ENCODE measurements around the gene ZNF827. TPM values are rescaled to one million over a fixed set of nuclear protein-coding genes. Genes with fewer than 3 reads are reported as not detected.
A peak's percentile ranks its signal among the peaks of the same experiment; 100 is the strongest.

The ZNF827 gene
- total and polyA plus RNA-seq, 7 donors, result 1.8 to 37.7 (median 11.3) TPM

DNA sequence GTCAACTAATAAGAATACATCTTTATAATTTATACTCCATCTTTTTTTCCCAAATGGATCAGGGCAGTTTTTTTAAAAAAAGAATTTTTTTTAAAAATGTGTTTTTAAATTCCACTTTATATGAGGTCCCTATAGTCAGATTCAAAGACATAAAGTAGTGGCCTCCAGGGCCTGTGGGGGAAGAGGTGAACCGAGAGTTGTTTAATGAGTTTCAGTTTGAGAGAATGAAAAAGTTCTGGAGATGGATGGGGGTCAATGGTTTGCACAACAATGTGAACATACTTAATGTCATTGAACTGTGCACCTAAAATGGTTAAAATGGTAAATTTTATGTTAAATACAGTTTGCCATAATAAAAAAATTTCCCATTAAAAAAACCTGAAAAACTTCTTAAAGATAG, 53.8 kb downstream of the ZNF827 start:
- H3K36me3 ChIP-seq, result peaks cover 0 to 8% (median 0%) of the 10 kb centered on the region in 4 donors
- no peaks in the 10 kb centered on the region for H3K27me3 ChIP-seq
- DNase-seq, result no peak
- TF ChIP-seq POLR2A (IDR thresholded peaks at IDR 0.05) (no peak), POLR2AphosphoS5 (IDR thresholded peaks at IDR 0.05) (no peak), EP300 (IDR thresholded peaks at IDR 0.05) (no peak)
- TF ChIP-seq, protein P1, sequence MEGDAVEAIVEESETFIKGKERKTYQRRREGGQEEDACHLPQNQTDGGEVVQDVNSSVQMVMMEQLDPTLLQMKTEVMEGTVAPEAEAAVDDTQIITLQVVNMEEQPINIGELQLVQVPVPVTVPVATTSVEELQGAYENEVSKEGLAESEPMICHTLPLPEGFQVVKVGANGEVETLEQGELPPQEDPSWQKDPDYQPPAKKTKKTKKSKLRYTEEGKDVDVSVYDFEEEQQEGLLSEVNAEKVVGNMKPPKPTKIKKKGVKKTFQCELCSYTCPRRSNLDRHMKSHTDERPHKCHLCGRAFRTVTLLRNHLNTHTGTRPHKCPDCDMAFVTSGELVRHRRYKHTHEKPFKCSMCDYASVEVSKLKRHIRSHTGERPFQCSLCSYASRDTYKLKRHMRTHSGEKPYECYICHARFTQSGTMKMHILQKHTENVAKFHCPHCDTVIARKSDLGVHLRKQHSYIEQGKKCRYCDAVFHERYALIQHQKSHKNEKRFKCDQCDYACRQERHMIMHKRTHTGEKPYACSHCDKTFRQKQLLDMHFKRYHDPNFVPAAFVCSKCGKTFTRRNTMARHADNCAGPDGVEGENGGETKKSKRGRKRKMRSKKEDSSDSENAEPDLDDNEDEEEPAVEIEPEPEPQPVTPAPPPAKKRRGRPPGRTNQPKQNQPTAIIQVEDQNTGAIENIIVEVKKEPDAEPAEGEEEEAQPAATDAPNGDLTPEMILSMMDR (IDR thresholded peaks at IDR 0.05), result no peak
- whole genome bisulfite sequencing, 2 donors, result 90 to 96% methylated on average over 1 of the region's 1 CpG
- no peaks in the 10 kb centered on the region for H3K9me3 ChIP-seq
- H3K27ac ChIP-seq, result no peak overlapping the region
- H3K4me3 ChIP-seq, result no peak overlapping the region
- H3K4me1 ChIP-seq, result peaks cover 0 to 50% (median 40%) of the 10 kb centered on the region in 4 donors
- intact Hi-C loops (cut with DNase I), result loop anchor here (5.0 to 10.0 kb wide), 2 partner anchors 53 to 270 kb away; partner anchors contain the start of genes MMAA and ZNF827

DNA sequence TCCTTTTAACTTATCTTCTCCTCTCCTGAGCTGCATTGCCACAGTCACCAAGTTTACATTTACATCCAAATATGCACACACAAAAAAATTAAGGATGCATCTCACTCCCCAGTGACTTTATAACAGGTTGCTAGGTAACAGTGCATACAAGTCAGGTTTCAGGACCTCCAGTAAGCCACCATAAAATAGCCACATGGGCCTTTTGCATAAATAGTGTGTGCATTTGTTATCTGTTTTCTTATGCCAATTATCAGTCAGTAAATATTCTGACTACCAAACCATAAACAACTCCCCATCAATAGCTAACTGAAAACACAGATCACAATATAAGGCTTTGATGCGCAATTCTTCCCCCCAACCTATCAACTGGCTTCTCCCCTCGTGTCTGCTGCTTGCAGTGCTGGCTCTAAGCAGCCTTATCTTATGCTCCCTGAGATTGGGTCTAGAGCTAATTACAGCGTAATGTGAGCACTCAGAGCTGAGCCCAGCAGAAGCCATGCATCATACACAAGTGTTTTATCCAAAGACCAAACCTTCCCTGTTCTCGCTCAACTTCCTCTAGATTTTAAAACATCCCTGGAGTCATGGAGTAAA, 55.4 kb downstream of the ZNF827 start:
- peaks cover 0 to 60% (median 46%) of the 10 kb centered on the region in 4 donors for H3K4me1 ChIP-seq
- H3K27ac ChIP-seq, result no peak overlapping the region
- intact Hi-C loops (cut with DNase I), result loop anchor here (5.0 to 10.0 kb wide), 2 partner anchors 54 to 268 kb away; partner anchors contain the start of genes MMAA and ZNF827
- DNase-seq, result no peak
- no peaks in the 10 kb centered on the region for H3K27me3 ChIP-seq
- no peak overlapping the region for H3K4me3 ChIP-seq
- TF ChIP-seq, protein P1 (IDR thresholded peaks at IDR 0.05), result no peak
- no peak for TF ChIP-seq POLR2AphosphoS5 (IDR thresholded peaks at IDR 0.05)
- no peak for TF ChIP-seq EP300 (IDR thresholded peaks at IDR 0.05)
- no peak for TF ChIP-seq POLR2A (IDR thresholded peaks at IDR 0.05)
- H3K36me3 ChIP-seq, result peaks cover 0 to 8% (median 0%) of the 10 kb centered on the region in 4 donors
- WGBS, 2 donors, result 90 to 95% methylated on average over 4 of the region's 4 CpGs
- no peaks in the 10 kb centered on the region for H3K9me3 ChIP-seq

DNA sequence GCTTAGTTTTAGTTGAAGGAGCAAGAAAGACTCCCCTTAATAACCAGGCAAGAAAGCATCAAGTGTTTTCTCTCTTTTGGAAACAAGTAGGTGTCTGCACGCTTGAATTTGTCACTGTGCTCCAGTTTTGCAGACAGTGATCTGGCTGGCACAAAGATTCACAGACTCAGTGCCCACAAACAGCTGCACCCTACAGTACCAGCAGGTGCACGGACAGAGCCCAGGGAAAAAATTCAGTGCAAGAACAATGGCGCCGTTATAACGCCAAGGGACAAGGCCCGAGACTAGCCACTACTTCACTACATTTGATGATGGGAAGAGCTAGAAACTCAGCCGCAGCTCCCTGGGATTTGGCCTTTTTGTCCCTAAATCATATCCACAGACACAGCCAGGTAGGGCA, 56.0 kb downstream of the ZNF827 start:
- Histone ChIP-seq H3K36me3 (peaks cover 0 to 8% (median 0%) of the 10 kb centered on the region in 4 donors), H3K4me3 (no peak overlapping the region), H3K27me3 (no peaks in the 10 kb centered on the region), H3K9me3 (no peaks in the 10 kb centered on the region), H3K4me1 (peaks cover 0 to 57% (median 43%) of the 10 kb centered on the region in 4 donors), H3K27ac (no peak overlapping the region)
- intact Hi-C loops (cut with DNase I), result loop anchor here (5.0 to 10.0 kb wide), 2 partner anchors 55 to 268 kb away; partner anchors contain the start of genes MMAA and ZNF827
- DNase-seq, result no peak
- WGBS, 2 donors, result 81 to 89% methylated on average over 7 of the region's 7 CpGs
- no peak for TF ChIP-seq POLR2AphosphoS5 (IDR thresholded peaks at IDR 0.05)
- no peak for TF ChIP-seq POLR2A (IDR thresholded peaks at IDR 0.05)
- TF ChIP-seq EP300 (IDR thresholded peaks at IDR 0.05), result no peak
- TF ChIP-seq, protein P1 (IDR thresholded peaks at IDR 0.05), result no peak

DNA sequence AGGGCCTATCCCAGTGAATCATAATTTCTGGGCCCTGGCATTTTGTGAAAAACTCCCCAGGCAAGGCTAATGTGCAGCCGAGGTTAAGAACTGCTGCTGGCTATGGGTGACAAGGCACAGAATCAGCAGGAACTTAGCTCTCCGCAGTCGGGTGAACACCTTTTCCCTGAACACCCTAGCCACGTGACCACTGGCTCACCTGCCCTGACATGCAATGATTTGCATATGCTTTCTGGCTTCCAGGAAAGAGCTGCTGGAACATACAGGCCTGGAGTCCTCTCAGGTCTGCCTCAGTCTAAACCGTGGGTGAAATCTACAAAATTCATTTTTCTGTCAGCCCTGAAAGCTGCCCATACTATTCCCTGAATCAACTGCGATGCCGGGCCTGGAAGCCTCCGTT, 56.6 kb downstream of the ZNF827 start:
- Histone ChIP-seq H3K27me3 (no peaks in the 10 kb centered on the region), H3K9me3 (no peaks in the 10 kb centered on the region), H3K27ac (peak overlapping the region in 1 of 4 donors; percentile 77), H3K36me3 (peaks cover 0 to 8% (median 0%) of the 10 kb centered on the region in 4 donors), H3K4me1 (peaks cover 0 to 52% (median 37%) of the 10 kb centered on the region in 4 donors), H3K4me3 (no peak overlapping the region)
- TF ChIP-seq POLR2A (IDR thresholded peaks at IDR 0.05), result no peak
- TF ChIP-seq EP300 (IDR thresholded peaks at IDR 0.05), result no peak
- no peak for TF ChIP-seq POLR2AphosphoS5 (IDR thresholded peaks at IDR 0.05)
- TF ChIP-seq, protein P1 (IDR thresholded peaks at IDR 0.05), result no peak
- intact Hi-C loops (cut with DNase I), result loop anchor here (5.0 to 10.0 kb wide), 2 partner anchors 55 to 267 kb away; partner anchors contain the start of genes MMAA and ZNF827
- DNase-seq, result no peak
- 25 to 48% methylated on average over 8 of the region's 8 CpGs for WGBS, 2 donors
